Measurements from ENCODE around the gene PHTF1.

Gene PHTF1

DNA sequence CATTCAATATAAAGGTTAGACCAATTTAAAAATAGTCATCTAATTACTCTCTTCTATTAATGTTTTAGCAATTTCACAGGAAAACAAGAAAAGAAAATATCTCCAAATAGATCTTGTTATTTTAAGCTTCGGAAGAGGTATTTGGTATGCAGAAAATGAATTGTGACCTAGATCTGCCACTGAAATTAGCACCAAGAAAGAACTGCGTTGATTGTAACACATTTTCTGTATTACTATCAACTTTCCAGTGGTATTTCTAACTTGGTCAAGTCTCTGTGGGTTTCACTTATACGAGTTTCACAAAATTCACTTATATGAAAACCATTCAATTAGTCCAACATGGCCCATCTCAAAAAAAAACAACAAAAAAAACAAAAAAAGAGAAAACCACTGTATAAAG is 41.2 kb upstream of the PHTF1 start:
- TF ChIP-seq, protein P1, sequence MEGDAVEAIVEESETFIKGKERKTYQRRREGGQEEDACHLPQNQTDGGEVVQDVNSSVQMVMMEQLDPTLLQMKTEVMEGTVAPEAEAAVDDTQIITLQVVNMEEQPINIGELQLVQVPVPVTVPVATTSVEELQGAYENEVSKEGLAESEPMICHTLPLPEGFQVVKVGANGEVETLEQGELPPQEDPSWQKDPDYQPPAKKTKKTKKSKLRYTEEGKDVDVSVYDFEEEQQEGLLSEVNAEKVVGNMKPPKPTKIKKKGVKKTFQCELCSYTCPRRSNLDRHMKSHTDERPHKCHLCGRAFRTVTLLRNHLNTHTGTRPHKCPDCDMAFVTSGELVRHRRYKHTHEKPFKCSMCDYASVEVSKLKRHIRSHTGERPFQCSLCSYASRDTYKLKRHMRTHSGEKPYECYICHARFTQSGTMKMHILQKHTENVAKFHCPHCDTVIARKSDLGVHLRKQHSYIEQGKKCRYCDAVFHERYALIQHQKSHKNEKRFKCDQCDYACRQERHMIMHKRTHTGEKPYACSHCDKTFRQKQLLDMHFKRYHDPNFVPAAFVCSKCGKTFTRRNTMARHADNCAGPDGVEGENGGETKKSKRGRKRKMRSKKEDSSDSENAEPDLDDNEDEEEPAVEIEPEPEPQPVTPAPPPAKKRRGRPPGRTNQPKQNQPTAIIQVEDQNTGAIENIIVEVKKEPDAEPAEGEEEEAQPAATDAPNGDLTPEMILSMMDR (IDR thresholded peaks at IDR 0.05; ENCODE audit: insufficient read depth, low read depth, low read length, missing control alignments): no peak
- peak; percentile 38 for DNase-seq (ENCODE audit: low read depth)

DNA sequence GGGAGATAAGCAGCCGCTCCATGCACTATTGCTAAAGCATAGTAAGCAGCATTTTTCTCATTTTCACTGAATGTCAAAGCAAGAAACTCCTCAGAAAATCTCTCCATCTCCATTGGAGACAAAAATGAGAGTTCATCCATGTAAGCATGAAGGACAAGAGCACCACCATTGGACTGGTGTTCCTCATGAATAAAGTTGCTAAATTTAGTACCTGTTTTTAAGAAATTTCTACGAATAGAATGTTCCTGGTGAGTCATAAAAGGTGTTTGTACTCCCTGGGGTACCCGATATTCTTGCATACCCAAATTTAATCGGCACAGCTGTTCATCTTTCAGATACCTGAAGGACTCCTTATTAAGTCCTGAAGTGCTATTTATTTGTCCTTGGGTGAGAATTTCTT is 38.2 kb upstream of the PHTF1 start:
- DNase-seq (ENCODE audit: low read depth): no peak
- no peak overlapping the region for H3K4me3 ChIP-seq (ENCODE audit: low read depth, low read length)
- TF ChIP-seq, protein P1 (IDR thresholded peaks at IDR 0.05; ENCODE audit: insufficient read depth, low read depth, low read length, missing control alignments): no peak

More for the DNA sequence above, 41.2 kb upstream of the PHTF1 start:
- H3K4me3 ChIP-seq (ENCODE audit: low read depth, low read length): no peak overlapping the region

DNA sequence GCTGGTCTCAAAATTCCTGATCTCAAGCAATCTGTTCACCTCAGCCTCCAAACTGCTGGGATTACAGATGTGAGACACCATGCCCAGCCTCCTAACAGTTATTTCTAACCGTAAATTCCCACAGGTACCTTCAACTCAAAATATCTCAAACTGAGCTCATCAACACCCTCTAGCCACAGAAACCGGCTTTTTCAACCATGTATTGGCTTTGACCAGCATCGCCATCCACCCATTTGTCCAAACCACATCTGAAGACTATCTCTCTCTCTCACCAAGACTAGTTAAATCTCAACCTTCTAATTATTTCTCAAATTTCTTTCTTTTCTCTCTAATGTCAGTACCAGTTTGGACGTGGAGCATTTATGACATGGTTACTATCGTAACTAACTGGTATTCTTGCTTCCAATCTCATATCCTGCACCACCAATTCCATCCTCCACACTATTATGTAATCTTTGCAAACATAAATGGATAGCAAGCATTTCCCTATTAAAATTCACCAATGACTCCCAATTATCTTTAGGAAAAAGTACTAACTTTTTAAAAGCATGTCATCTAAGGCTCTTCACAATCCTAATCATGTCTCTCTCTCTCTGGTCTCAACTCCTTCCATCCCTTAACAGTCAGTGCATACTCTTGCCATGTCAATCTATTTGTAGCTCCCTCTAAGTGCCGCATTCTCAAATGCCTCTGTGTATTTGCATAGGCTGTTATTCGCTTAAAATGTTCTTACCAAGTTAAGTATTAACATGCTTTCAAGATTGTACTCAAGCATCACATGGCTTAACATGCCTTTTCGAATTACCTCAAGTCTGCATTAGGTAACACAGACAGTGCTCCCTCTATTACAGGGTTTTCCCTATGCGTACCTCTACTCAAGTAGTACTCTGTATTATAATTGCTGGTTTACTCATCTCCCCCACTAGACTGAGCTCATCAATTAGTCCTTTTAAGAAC is 34.9 kb upstream of the PHTF1 start:
- H3K4me3 ChIP-seq (ENCODE audit: low read depth, low read length): no peak overlapping the region
- TF ChIP-seq, protein P1 (IDR thresholded peaks at IDR 0.05; ENCODE audit: insufficient read depth, low read depth, low read length, missing control alignments): no peak
- no peak for DNase-seq (ENCODE audit: low read depth)

DNA sequence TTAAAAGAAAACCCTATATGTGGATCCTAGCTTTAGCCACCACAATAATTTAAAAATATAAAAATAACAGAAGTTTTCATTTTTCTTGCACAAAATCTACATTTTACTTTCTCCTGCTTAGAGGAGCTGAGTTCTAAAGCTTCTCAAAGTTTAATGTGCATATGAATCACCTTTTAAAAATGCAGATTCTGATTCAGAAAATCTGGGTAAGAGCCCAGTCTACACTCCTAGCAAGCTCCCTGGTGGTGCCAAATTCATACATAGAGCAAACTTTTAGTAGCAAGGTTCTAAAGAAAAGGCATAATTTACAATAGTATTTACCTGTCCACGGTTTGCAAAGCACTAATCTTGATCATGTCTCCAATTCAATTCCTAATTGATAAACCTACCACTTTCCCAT is 33.7 kb upstream of the PHTF1 start:
- no peak for DNase-seq (ENCODE audit: low read depth)
- TF ChIP-seq, protein P1 (IDR thresholded peaks at IDR 0.05; ENCODE audit: insufficient read depth, low read depth, low read length, missing control alignments): no peak
- H3K4me3 ChIP-seq (ENCODE audit: low read depth, low read length): no peak overlapping the region

DNA sequence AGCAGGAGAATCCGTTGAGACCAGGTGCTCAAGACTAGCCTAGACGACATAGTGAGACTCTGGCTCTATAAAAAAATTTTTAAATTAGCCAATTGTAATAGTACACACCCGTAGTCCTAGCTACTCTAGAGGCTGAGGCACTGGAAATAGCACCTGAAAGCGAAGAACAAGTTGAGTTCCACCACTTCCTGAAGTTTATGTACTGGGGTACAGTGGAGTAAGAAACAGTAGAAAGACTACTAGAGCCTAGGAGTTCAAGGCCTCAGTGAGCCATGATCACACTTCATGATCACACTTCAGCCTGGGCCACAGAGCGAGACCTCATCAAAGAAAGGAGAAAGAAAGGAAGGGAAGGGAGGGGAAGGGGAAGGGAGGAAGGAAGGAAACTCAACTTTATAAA is 33.2 kb upstream of the PHTF1 start:
- TF ChIP-seq, protein P1 (IDR thresholded peaks at IDR 0.05; ENCODE audit: insufficient read depth, low read depth, low read length, missing control alignments): no peak
- H3K4me3 ChIP-seq (ENCODE audit: low read depth, low read length): no peak overlapping the region
- peak; percentile 29 for DNase-seq (ENCODE audit: low read depth)

DNA sequence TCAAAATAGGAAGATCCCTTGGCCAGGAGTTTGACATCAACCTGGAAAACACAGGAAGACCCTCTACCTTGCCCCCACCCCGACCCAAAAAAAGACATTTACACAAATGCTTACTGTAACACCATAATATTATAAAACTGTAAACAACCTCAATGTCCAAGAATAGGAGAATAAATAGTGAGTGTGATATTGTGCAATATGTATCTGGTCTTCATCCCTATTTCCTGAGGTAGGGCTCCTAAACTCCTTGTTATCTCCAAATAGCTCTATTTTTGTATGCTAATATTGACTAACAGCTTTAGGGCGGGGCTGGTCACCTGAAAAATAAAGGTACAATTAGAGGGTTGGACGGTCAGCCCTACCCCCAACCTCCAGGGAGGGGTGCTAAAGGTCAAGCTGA is 29.5 kb upstream of the PHTF1 start:
- no peak overlapping the region for H3K4me3 ChIP-seq (ENCODE audit: low read depth, low read length)
- DNase-seq (ENCODE audit: low read depth): no peak
- TF ChIP-seq, protein P1 (IDR thresholded peaks at IDR 0.05; ENCODE audit: insufficient read depth, low read depth, low read length, missing control alignments): no peak
